Measurements from ENCODE around the gene MRGPRX2.

Gene MRGPRX2

DNA sequence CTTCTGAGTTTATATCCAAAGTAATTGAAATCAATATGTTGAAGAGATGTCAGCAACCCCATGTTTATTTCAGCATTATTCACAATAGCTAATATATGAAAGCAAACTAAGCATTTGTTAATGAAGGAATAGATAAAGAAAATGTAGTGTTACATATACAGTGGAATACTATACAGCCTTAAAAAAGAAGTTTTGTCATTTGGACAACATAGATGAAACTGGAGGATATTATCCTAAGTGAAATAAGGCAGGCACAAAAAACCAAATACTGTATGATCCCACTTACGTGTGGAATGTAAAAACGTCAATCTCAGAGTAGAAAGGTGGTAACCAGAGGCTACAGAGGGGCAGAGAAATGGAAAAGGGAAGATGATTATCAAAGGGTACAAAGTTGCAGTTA is 10.2 kb downstream of the MRGPRX2 start:
- Mint-ChIP-seq H3K27me3 (ENCODE audit: low read depth) (peaks cover 8% of the 10 kb centered on the region), H3K4me3 (no peak overlapping the region), H3K27ac (no peak overlapping the region), H3K4me1 (ENCODE audit: low read depth) (no peaks in the 10 kb centered on the region), H3K9me3 (peaks cover 8% of the 10 kb centered on the region), H3K36me3 (ENCODE audit: low read depth) (no peaks in the 10 kb centered on the region)

DNA sequence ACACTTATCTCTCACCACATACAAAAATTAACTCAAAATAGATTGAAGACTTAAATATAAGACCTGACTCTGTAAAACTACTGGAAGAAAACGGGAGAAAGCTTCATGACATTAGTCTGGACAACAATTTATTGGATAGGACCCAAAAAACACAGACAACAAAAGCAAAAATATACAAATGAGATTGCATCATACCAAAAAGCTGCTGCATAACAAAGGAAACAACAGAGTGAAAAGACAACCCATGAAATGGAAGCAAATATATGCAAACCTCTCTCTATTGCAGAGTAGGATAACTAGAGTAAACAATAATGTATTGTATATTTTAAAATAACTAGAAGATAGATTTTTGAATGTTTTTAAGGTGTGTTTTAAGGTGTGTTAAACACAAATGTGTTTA is 11.2 kb downstream of the MRGPRX2 start:
- Mint-ChIP-seq H3K27ac (no peak overlapping the region), H3K27me3 (ENCODE audit: low read depth) (peaks cover 8% of the 10 kb centered on the region), H3K36me3 (ENCODE audit: low read depth) (no peaks in the 10 kb centered on the region), H3K9me3 (peaks cover 8% of the 10 kb centered on the region), H3K4me1 (ENCODE audit: low read depth) (no peaks in the 10 kb centered on the region), H3K4me3 (no peak overlapping the region)

DNA sequence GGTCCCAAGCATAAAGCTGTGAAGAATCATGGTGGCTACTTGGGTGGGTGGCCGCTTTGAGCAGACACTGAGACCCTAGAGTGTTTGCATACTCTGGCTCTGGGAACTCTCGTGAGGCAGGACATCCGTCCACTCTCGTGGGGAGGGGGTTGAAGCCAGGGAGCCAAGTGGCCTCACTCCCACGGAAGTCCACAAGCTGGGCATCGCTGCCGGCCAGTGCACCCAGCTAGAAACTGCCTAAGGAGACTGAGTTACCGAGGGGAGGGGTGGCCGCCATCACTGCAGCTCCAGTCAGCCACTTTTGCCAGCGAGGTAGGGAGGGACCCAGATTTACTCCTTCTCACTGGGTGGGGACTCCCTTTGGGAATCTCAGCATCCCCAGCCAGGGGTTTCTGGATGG is 20.5 kb downstream of the MRGPRX2 start:
- H3K9me3 Mint-ChIP-seq: peaks cover 8% of the 10 kb centered on the region
- no peak overlapping the region for H3K4me3 Mint-ChIP-seq
- no peaks in the 10 kb centered on the region for H3K4me1 Mint-ChIP-seq (ENCODE audit: low read depth)
- peaks cover 2% of the 10 kb centered on the region for H3K36me3 Mint-ChIP-seq (ENCODE audit: low read depth)
- peaks cover 19% of the 10 kb centered on the region for H3K27me3 Mint-ChIP-seq (ENCODE audit: low read depth)
- no peak overlapping the region for H3K27ac Mint-ChIP-seq

DNA sequence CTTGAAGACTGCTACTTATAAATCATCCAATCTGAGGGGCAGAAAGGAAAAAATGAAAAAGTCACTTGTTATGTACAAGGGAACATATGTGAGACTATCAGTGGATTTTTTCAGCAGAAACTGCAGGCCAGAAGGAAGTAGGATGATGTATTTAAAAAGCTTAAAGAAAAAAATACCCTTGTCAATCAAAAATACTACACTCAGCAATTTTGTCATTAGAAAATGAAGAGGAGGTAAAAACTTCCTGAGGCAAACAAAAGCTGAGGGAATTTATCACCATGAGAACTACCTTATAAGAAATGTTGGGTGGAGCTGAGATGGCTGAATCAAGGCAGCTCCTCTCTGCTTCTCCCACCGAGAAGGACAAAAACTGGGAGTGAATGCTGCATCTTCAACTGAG is 21.1 kb downstream of the MRGPRX2 start:
- Mint-ChIP-seq H3K36me3 (ENCODE audit: low read depth) (peaks cover 2% of the 10 kb centered on the region), H3K27ac (no peak overlapping the region), H3K9me3 (peaks cover 8% of the 10 kb centered on the region), H3K4me3 (no peak overlapping the region), H3K4me1 (ENCODE audit: low read depth) (no peaks in the 10 kb centered on the region), H3K27me3 (ENCODE audit: low read depth) (peaks cover 19% of the 10 kb centered on the region)

DNA sequence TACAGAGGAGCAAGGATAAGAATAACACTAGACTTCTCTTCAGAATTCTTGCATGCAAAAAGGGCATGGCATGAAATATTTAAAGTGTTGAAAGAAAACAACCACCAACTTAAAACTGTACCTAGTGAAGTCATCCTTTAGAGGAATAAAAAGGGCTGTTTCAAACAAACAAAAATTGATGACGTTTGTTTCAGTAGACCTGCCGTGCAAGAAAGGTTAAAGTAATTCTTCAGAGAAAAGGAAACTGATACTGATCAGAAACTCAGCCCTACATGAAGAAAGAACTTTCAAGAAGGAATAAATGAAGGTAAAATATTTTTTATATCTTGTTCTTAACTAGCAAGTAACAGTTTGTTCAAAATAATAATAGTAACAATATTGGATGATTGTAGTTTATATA is 27.5 kb downstream of the MRGPRX2 start:
- Mint-ChIP-seq H3K4me1 (ENCODE audit: low read depth) (peaks cover 8% of the 10 kb centered on the region), H3K27ac (peak overlapping the region; percentile 43), H3K9me3 (no peaks in the 10 kb centered on the region), H3K27me3 (ENCODE audit: low read depth) (peaks cover 5% of the 10 kb centered on the region), H3K4me3 (peak overlapping the region; percentile 35), H3K36me3 (ENCODE audit: low read depth) (no peaks in the 10 kb centered on the region)

DNA sequence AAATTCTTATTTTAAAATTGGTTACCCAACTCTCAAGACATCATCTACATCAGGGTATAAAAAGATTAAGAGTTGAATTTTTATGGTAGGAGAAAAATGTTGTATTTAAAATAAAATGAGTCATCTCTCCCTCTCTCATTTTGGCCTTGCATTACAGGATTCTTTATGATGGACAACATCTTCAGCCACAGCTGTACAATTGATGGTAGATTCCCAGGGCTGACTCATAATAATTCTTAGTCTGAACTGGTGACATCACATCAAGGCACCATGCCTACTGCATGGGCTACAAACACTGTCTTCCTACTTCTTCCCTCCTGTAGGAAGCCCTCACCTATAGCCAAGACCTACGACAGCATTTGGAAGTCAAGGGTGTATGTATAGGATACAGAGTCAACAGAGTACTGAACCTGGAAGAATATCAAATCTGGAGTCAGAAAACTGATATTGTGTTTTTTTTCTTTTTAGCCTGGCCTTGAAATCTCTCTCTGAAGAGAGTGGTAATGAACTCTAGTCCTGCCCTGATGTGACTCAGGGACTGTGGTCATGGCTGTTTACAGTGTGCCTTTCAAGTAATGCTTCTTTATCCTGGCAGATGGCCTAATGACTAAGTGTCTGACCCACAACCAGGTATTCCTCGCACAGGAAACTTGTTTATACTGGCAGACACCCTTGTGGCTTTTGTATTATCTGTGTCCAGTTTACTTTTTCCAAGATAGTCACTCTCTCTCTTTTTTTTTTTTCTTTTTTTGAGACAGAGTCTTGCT is 32.5 kb downstream of the MRGPRX2 start:
- peaks cover 2% of the 10 kb centered on the region for H3K36me3 Mint-ChIP-seq (ENCODE audit: low read depth)
- H3K27me3 Mint-ChIP-seq (ENCODE audit: low read depth): peaks cover under 1% of the 10 kb centered on the region
- no peaks in the 10 kb centered on the region for H3K9me3 Mint-ChIP-seq
- peaks cover 18% of the 10 kb centered on the region for H3K4me1 Mint-ChIP-seq (ENCODE audit: low read depth)
- H3K27ac Mint-ChIP-seq: peak overlapping the region; percentile 13
- no peak overlapping the region for H3K4me3 Mint-ChIP-seq

DNA sequence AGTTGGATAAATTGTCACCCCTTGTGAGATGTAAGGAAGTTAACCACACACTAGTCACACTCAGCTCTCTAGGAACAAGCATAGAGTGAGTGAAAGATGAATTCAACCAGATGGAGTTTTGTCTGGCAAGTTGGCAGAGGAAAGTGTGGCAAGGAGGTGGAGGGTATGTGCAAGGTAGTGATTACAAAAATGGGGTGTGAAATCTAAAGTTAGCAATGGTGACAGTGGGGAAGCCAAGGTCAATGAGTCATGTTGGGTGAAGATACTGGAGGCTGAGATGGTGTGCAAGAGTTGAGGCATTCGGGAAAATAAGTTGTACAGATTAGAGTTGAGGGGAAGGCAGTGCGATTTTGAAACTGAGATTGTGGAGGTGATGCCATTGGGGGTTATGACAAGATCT is 33.7 kb downstream of the MRGPRX2 start:
- H3K4me3 Mint-ChIP-seq: no peak overlapping the region

DNA sequence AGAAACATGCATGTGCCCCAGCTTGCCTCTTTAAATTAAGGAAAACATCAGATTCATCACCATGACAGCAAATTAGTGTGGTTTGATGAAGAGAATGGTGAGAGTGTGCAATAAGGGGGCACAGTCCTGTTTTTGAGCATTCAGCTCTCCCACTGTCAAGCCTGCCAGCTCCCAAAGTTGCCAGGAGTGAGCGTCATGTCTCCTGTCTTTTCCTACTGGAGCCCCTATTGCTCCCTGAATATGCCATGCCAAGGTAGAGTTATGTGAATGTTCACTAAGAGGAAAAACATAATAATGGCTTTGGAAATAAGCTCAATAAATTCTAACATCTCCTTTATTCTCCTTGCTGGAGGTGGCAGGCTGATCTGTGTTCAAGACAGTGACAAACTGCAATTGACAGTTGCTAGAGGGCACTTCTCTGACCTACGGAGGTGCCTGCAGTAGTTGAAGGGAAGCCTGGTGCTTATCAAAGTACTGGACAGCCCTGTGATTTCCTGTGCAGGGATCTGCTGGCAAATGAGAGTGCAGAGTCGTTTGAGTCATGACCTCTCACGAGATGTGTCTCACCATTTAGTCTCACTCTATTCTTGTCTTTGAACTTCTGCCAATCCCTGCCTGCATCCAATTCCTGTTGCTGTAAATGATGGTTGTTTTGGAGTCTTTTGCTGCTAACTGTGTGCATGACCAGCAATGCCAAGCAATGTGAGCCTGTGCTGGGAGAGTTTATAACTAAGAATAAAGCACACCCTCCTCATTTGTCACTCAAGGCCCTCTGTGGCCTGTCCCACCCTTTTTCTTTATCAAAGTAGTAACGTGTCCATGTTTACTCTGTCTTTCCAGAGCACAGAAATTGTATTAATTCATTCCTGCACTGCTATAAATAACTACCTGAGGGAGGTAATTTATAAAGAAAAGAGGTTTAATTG is 34.8 kb downstream of the MRGPRX2 start:
- no peaks in the 10 kb centered on the region for H3K27me3 Mint-ChIP-seq (ENCODE audit: low read depth)
- no peak overlapping the region for H3K4me3 Mint-ChIP-seq
- peaks cover 2% of the 10 kb centered on the region for H3K36me3 Mint-ChIP-seq (ENCODE audit: low read depth)
- peaks cover 13% of the 10 kb centered on the region for H3K4me1 Mint-ChIP-seq (ENCODE audit: low read depth)
- no peak overlapping the region for H3K27ac Mint-ChIP-seq
- no peaks in the 10 kb centered on the region for H3K9me3 Mint-ChIP-seq

More for the DNA sequence above, 33.7 kb downstream of the MRGPRX2 start:
- H3K27ac Mint-ChIP-seq: no peak overlapping the region
- no peaks in the 10 kb centered on the region for H3K27me3 Mint-ChIP-seq (ENCODE audit: low read depth)
- H3K36me3 Mint-ChIP-seq (ENCODE audit: low read depth): peaks cover 2% of the 10 kb centered on the region
- no peaks in the 10 kb centered on the region for H3K9me3 Mint-ChIP-seq
- H3K4me1 Mint-ChIP-seq (ENCODE audit: low read depth): peaks cover 13% of the 10 kb centered on the region

DNA sequence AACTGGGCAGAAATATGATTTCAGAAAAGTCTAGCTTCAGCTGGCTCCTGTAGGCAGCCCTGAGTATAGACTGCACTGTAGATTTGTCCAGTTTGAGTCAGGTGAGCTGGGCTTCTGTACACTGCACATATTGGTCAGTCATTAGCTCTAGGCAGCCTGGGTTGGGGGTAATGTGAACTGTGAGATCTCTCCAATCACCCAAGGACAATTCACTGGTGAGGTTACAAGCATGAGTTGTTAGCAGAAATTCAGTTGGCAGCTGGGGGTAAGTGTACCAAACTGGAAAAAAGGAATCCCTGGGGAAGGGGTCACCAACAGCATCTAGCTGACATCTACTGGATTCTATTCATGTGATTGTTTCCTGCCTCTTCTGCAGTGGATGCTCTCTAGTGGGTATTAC is 39.7 kb downstream of the MRGPRX2 start:
- Mint-ChIP-seq H3K9me3 (no peaks in the 10 kb centered on the region), H3K27me3 (ENCODE audit: low read depth) (peaks cover 3% of the 10 kb centered on the region), H3K4me1 (ENCODE audit: low read depth) (peaks cover 5% of the 10 kb centered on the region), H3K4me3 (no peak overlapping the region), H3K36me3 (ENCODE audit: low read depth) (no peaks in the 10 kb centered on the region), H3K27ac (no peak overlapping the region)

DNA sequence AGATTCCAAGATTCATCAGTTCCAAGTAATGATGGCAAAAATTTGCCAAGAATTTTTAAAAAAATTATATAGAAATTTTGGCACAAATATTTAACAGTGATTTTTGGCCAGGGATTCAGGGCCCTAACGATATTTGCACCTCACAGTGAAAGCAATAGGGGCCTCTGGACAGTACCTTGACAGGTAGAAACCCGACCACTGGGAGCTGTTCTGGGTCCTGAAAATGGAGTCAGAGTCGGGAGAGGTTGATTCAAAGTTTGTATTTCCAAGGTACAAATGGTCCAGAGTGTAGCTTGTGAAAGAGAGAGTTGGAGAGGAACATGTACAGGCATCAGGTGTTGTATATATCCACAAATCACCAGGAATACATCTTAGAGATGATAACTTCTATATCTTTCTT is 41.6 kb downstream of the MRGPRX2 start:
- Mint-ChIP-seq H3K4me1 (ENCODE audit: low read depth) (peaks cover 1% of the 10 kb centered on the region), H3K27me3 (ENCODE audit: low read depth) (peaks cover 6% of the 10 kb centered on the region), H3K36me3 (ENCODE audit: low read depth) (no peaks in the 10 kb centered on the region), H3K9me3 (no peaks in the 10 kb centered on the region), H3K4me3 (no peak overlapping the region), H3K27ac (no peak overlapping the region)

DNA sequence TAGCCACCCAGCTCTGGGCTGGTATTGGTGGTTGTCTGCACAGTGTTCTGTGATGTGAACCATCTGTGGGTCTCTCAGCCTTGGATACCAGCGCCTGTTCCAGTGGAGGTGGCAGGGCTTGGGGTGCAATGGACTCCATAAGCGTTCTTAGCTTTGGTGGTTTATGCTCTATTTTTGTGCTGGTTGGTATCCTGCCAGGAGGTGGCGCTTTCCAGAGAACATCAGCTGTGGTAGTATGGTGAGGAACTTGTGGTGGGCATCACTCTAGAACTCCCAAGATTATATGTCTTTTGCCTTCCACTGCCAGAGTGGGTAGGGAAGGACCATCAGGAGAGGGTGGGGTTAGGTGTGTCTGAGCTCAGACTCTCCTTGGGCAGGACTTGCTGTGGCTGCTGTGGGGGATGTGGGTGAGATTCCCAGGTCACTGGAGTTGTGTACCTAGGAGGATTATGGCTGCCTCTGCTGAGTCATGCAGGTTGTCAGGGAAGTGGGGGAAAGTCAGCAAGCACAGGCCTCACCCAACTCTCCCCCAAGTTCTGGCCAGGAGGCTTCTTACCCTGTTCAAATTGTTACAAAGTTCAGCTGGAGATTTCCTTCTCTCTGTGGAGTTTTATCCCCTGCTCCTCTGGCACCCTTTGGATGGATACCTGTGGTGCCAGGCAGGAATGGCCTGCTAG is 47.2 kb downstream of the MRGPRX2 start:
- no peak overlapping the region for H3K27ac Mint-ChIP-seq
- H3K36me3 Mint-ChIP-seq (ENCODE audit: low read depth): no peaks in the 10 kb centered on the region
- H3K4me1 Mint-ChIP-seq (ENCODE audit: low read depth): no peaks in the 10 kb centered on the region
- H3K27me3 Mint-ChIP-seq (ENCODE audit: low read depth): peaks cover 11% of the 10 kb centered on the region
- H3K9me3 Mint-ChIP-seq: peaks cover 16% of the 10 kb centered on the region
- H3K4me3 Mint-ChIP-seq: no peak overlapping the region

DNA sequence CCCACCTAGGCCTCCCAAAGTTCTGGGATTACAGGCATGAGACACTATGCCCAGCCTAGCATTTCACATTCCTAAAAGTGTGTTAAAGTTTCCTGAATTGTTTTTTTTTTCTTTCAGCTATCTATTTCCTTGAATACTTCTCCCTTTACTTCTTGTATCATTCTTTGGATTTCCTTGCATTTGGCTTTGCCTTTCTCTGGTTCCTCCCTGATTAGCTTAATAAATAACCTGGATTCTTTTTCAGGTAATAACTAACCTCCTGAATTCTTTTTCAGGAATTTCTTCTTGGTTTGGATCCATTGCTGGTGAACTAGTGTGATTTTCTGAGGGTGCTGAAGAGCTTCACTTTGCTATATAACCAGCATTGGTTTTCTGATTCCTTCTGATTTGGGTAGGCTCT is 47.9 kb downstream of the MRGPRX2 start:
- no peak overlapping the region for H3K4me3 Mint-ChIP-seq
- H3K27me3 Mint-ChIP-seq (ENCODE audit: low read depth): peaks cover 11% of the 10 kb centered on the region
- H3K27ac Mint-ChIP-seq: no peak overlapping the region
- no peaks in the 10 kb centered on the region for H3K36me3 Mint-ChIP-seq (ENCODE audit: low read depth)
- H3K4me1 Mint-ChIP-seq (ENCODE audit: low read depth): no peaks in the 10 kb centered on the region
- H3K9me3 Mint-ChIP-seq: peaks cover 19% of the 10 kb centered on the region

Data from T-helper 1 cell treated with Interleukin-12 subunit alpha and Interleukin-12 subunit beta and Interleukin-4 antibody, amounts not matched to agents 30 μg/mL and 1 μg/mL, for 36 hours (primary cell).